Stimulated activated effector memory CD8-positive, alpha-beta T cell treated with anti-CD3 and anti-CD28 coated beads, Interleukin-12 subunit alpha, Interleukin-12 subunit beta, amount 100 ng/mL, for 72 hours (primary cell): ENCODE measurements around the gene QRFP.
A peak's percentile ranks its signal among the peaks of the same experiment; 100 is the strongest.

ENCODE experiments used
- ATAC-seq: fragments of 150-1000 bp; cut with Tn5 transposase; 2 replicates; pipeline ENCODE4 v1.10.0; 2021
- DNase-seq, 2 donors: peaks; one replicate each; pipeline ENCODE4 v3.0.0; 2021 to 2022; ENCODE audit warnings: low spot score in 2 of 2
- H3K27ac Mint-ChIP-seq: one replicate; pipeline ENCODE4 v1.8.0; 2022; ENCODE audit warnings: mild to moderate bottlenecking, mixed read lengths
- H3K36me3 Mint-ChIP-seq: one replicate; pipeline ENCODE4 v1.8.0; 2022; ENCODE audit warnings: mild to moderate bottlenecking, mixed read lengths
- H3K4me1 Mint-ChIP-seq: one replicate; pipeline ENCODE4 v1.8.0; 2022; ENCODE audit warnings: mixed read lengths
- H3K4me3 Mint-ChIP-seq: one replicate; pipeline ENCODE4 v1.8.0; 2022; ENCODE audit warnings: mild to moderate bottlenecking, mixed read lengths
- H3K9me3 Mint-ChIP-seq: one replicate; pipeline ENCODE4 v1.8.0; 2022; ENCODE audit warnings: mixed read lengths

QRFP gene

GRCh38 chr9:130896233-130897014 lies at the start of gene QRFP:
Gene QRFP, minus strand, starts transcription at chr9:130896812. Its CDS starts 2,974 bp downstream, at chr9:130893838.
- no peaks in the 10 kb centered on the region for H3K36me3 Mint-ChIP-seq
- no peak within 1 kb of the TSS for H3K27ac Mint-ChIP-seq
- no peaks in the 10 kb centered on the region for H3K9me3 Mint-ChIP-seq
- no peak for DNase-seq
- no peaks in the 10 kb centered on the region for H3K4me1 Mint-ChIP-seq
- no peak within 1 kb of the TSS for H3K4me3 Mint-ChIP-seq
- no peak for ATAC-seq

- ATAC-seq = no peak
- H3K4me1 Mint-ChIP-seq = peaks cover 14% of the 10 kb centered on the region
Observed at GRCh38 chr9:130945173-130945572, 48.6 kb upstream of the QRFP start.

GRCh38 chr9:130944510-130945058 lies 48.0 kb upstream of the QRFP start:
- H3K27ac Mint-ChIP-seq = no peak overlapping the region
- DNase-seq (no peak), ATAC-seq (no peak)
- H3K36me3 Mint-ChIP-seq = no peaks in the 10 kb centered on the region
- no peaks in the 10 kb centered on the region for H3K9me3 Mint-ChIP-seq
- H3K4me1 Mint-ChIP-seq = peaks cover 14% of the 10 kb centered on the region
- no peak overlapping the region for H3K4me3 Mint-ChIP-seq

More at GRCh38 chr9:130945173-130945572, 48.6 kb upstream of the QRFP start:
- Mint-ChIP-seq H3K9me3 (peaks cover under 1% of the 10 kb centered on the region), H3K36me3 (no peaks in the 10 kb centered on the region), H3K4me3 (no peak overlapping the region), H3K27ac (no peak overlapping the region)
- no peak for DNase-seq

- Mint-ChIP-seq H3K4me1 (peaks cover 14% of the 10 kb centered on the region), H3K4me3 (no peak overlapping the region), H3K36me3 (no peaks in the 10 kb centered on the region), H3K27ac (no peak overlapping the region), H3K9me3 (no peaks in the 10 kb centered on the region)
- ATAC-seq (no peak), DNase-seq (no peak)
Observed at GRCh38 chr9:130943777-130944176, 47.2 kb upstream of the QRFP start.

GRCh38 chr9:130943221-130943620 lies 46.6 kb upstream of the QRFP start:
- Mint-ChIP-seq H3K9me3 (no peaks in the 10 kb centered on the region), H3K4me3 (no peak overlapping the region), H3K27ac (no peak overlapping the region), H3K36me3 (no peaks in the 10 kb centered on the region), H3K4me1 (peaks cover 13% of the 10 kb centered on the region)
- DNase-seq (no peak), ATAC-seq (no peak)

GRCh38 chr9:130942679-130943078 lies 46.1 kb upstream of the QRFP start:
- H3K36me3 Mint-ChIP-seq = no peaks in the 10 kb centered on the region
- DNase-seq (no peak), ATAC-seq (no peak)
- H3K4me1 Mint-ChIP-seq = peaks cover 9% of the 10 kb centered on the region
- H3K4me3 Mint-ChIP-seq = no peak overlapping the region
- no peaks in the 10 kb centered on the region for H3K9me3 Mint-ChIP-seq
- no peak overlapping the region for H3K27ac Mint-ChIP-seq

- DNase-seq (no peak), ATAC-seq (no peak)
- Mint-ChIP-seq H3K36me3 (no peaks in the 10 kb centered on the region), H3K27ac (no peak overlapping the region), H3K9me3 (no peaks in the 10 kb centered on the region), H3K4me1 (peaks cover 9% of the 10 kb centered on the region), H3K4me3 (no peak overlapping the region)
Observed at GRCh38 chr9:130942084-130942483, 45.5 kb upstream of the QRFP start.

GRCh38 chr9:130940693-130941576 lies 44.3 kb upstream of the QRFP start:
- H3K4me1 Mint-ChIP-seq = peaks cover 9% of the 10 kb centered on the region
- ATAC-seq (peak; percentile 73), DNase-seq (peak; percentile 63 to 86)
- H3K36me3 Mint-ChIP-seq = no peaks in the 10 kb centered on the region
- peak overlapping the region; percentile 31 for H3K4me3 Mint-ChIP-seq
- no peaks in the 10 kb centered on the region for H3K9me3 Mint-ChIP-seq
- H3K27ac Mint-ChIP-seq = no peak overlapping the region

- Mint-ChIP-seq H3K27ac (no peak overlapping the region), H3K4me3 (peak overlapping the region; percentile 31), H3K4me1 (peaks cover 9% of the 10 kb centered on the region), H3K36me3 (no peaks in the 10 kb centered on the region), H3K9me3 (no peaks in the 10 kb centered on the region)
- DNase-seq (peak in 1 of 2 donors; percentile 55), ATAC-seq (no peak)
Observed at GRCh38 chr9:130940027-130940549, 43.5 kb upstream of the QRFP start.

- Mint-ChIP-seq H3K9me3 (no peaks in the 10 kb centered on the region), H3K36me3 (no peaks in the 10 kb centered on the region), H3K4me1 (peaks cover 9% of the 10 kb centered on the region), H3K27ac (no peak overlapping the region), H3K4me3 (no peak overlapping the region)
- DNase-seq (peak in 1 of 2 donors; percentile 54), ATAC-seq (no peak)
Observed at GRCh38 chr9:130939405-130940026, 42.9 kb upstream of the QRFP start.

- no peak within 1 kb of the TSS for H3K27ac Mint-ChIP-seq
- H3K36me3 Mint-ChIP-seq = no peaks in the 10 kb centered on the region
- H3K4me3 Mint-ChIP-seq = peak within 1 kb of the TSS; percentile 55
- H3K9me3 Mint-ChIP-seq = no peaks in the 10 kb centered on the region
- ATAC-seq (no peak), DNase-seq (peak in 1 of 2 donors; percentile 59)
- H3K4me1 Mint-ChIP-seq = peaks cover 9% of the 10 kb centered on the region
Observed at GRCh38 chr9:130938652-130939404, 42.2 kb upstream of the QRFP start, which contains the start of gene FIBCD1. Gene FIBCD1, minus strand, starts transcription at chr9:130939247. Its CDS starts 640 bp downstream, at chr9:130938607.

- Mint-ChIP-seq H3K4me1 (peaks cover 9% of the 10 kb centered on the region), H3K27ac (no peak overlapping the region), H3K4me3 (no peak overlapping the region), H3K9me3 (no peaks in the 10 kb centered on the region), H3K36me3 (no peaks in the 10 kb centered on the region)
- no peak for ATAC-seq
- DNase-seq = no peak
Observed at GRCh38 chr9:130938184-130938651, 41.6 kb upstream of the QRFP start.

- Mint-ChIP-seq H3K27ac (no peak overlapping the region), H3K36me3 (no peaks in the 10 kb centered on the region), H3K4me1 (peaks cover 9% of the 10 kb centered on the region), H3K4me3 (no peak overlapping the region), H3K9me3 (no peaks in the 10 kb centered on the region)
- DNase-seq (no peak), ATAC-seq (no peak)
Observed at GRCh38 chr9:130937146-130938076, 40.8 kb upstream of the QRFP start.
